ENCODE results near the gene FJX1. TPM values are rescaled to one million over a fixed set of nuclear protein-coding genes. Genes with fewer than 3 reads are reported as not detected.

Gene FJX1
- total RNA-seq, 4 donors from 2014 or later: not detected

DNA sequence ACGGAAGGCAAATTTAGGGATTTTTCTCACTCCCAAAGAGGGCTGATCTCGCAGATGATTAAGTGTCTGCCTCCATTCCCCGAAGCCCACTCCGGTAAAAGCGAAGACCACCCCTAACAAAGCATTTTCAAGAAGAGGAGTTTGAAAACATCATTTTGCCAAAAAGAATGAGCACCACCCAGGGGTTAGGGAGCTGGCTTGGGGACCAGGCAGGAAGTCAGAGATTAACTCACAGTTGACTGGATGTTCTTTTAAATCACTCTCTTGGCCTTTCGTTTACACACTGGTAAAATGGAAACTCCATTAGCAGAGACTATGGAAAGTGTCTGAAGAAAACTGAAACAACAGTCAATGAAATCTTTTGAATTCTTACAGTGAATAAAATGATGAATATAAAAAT lies 36.5 kb downstream of the FJX1 start:
- H3K4me3 ChIP-seq: no peak overlapping the region

DNA sequence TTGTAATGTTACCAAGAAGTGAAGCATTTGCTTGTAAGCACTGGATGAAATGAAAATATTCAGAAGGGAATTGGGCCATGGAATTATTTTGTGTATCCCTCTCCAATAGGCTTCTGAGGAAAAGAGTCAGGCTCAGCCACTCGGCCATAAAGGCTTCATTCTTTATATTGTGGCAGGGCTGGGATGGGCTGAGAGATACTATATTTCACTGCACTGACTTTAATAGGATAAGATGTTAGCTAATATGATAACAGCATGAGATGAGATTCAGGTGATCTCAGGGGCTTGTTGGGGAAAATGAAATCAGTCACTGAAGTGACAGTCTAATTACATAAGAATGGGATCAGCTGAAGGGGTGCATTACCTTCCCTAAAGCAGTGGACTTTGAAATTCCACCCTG lies 37.0 kb downstream of the FJX1 start:
- Histone ChIP-seq H3K9me3 (no peaks in the 10 kb centered on the region), H3K27me3 (no peaks in the 10 kb centered on the region), H3K36me3 (no peaks in the 10 kb centered on the region), H3K4me3 (no peak overlapping the region), H3K4me1 (no peaks in the 10 kb centered on the region), H3K27ac (no peak overlapping the region)
- TF ChIP-seq, protein P1, sequence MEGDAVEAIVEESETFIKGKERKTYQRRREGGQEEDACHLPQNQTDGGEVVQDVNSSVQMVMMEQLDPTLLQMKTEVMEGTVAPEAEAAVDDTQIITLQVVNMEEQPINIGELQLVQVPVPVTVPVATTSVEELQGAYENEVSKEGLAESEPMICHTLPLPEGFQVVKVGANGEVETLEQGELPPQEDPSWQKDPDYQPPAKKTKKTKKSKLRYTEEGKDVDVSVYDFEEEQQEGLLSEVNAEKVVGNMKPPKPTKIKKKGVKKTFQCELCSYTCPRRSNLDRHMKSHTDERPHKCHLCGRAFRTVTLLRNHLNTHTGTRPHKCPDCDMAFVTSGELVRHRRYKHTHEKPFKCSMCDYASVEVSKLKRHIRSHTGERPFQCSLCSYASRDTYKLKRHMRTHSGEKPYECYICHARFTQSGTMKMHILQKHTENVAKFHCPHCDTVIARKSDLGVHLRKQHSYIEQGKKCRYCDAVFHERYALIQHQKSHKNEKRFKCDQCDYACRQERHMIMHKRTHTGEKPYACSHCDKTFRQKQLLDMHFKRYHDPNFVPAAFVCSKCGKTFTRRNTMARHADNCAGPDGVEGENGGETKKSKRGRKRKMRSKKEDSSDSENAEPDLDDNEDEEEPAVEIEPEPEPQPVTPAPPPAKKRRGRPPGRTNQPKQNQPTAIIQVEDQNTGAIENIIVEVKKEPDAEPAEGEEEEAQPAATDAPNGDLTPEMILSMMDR (IDR thresholded peaks at IDR 0.05): no peak
- DNase-seq: no peak

More for the DNA sequence above, 36.5 kb downstream of the FJX1 start:
- Histone ChIP-seq H3K27me3 (no peaks in the 10 kb centered on the region), H3K9me3 (no peaks in the 10 kb centered on the region), H3K36me3 (no peaks in the 10 kb centered on the region), H3K27ac (no peak overlapping the region), H3K4me1 (no peaks in the 10 kb centered on the region)
- no peak for TF ChIP-seq POLR2A (IDR thresholded peaks at IDR 0.05)
- TF ChIP-seq, protein P1 (IDR thresholded peaks at IDR 0.05): no peak
- DNase-seq: no peak

DNA sequence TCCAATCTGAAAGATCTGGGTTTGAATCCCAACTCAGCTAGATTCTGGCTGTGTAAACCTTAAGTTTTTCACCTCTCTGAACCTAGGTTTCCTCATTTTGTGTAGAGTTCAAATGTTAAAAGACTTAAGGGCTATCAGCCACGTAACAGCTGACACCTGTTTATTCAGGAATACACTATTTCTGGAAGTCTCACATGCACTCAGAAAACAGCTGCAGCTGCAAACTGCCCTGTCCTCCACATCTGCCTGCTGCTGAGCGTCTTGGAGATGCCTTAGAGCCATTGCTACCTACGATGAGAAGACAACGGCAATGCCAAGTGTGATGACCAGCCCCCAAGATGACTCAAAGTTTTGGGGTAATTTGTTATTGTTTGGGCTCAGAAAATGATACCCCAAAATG lies 37.6 kb downstream of the FJX1 start:
- no peaks in the 10 kb centered on the region for H3K27me3 ChIP-seq
- no peaks in the 10 kb centered on the region for H3K9me3 ChIP-seq
- no peak for TF ChIP-seq POLR2A (IDR thresholded peaks at IDR 0.05)
- TF ChIP-seq, protein P1 (IDR thresholded peaks at IDR 0.05): no peak
- no peak overlapping the region for H3K27ac ChIP-seq
- no peaks in the 10 kb centered on the region for H3K36me3 ChIP-seq
- no peak overlapping the region for H3K4me3 ChIP-seq
- no peaks in the 10 kb centered on the region for H3K4me1 ChIP-seq
- no peak for DNase-seq

DNA sequence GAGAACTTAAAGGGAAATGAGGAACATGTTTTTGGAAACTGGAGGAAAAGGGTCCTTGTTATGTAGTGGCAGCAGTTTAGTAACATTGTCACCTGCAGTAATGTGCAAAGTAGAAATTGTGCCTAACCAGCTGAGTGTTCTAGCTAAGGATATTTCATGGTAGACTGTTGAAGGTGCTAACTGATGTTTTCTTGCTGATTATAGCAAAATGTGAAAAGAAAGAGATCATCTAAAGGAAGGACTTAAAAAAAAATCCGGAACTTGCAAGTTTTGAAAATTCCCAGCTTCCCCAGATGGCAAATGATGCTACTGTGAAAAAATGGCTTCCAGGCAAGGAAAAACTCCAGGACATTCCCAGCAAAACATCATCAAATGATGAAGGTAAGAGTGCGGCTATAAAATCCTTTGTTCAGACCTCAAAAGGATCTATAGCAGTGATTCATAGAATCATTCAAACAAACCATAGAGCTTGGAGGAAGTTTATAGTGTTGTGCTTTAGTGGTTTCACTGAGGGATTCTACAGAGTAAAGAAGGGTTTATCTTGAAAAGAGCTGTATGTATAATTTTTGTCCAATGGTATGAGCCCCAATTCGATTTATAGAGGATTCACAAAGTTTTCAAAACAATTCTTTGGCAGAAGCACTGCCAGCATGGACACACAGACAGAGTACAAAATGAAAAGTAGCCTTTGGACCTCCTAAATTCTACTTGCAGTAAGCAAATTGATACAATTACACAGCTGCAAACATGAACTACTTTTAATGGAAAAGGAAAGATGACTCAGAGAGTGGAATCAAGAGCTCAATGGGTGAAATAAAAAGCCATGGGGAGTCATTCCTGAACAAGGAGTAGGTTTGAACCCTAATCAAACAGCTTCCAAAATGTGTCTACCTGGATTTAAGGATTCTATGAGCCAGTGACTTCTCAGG lies 40.0 kb downstream of the FJX1 start:
- no peaks in the 10 kb centered on the region for H3K27me3 ChIP-seq
- peaks cover 0 to 4% (median 3%) of the 10 kb centered on the region in 4 donors for H3K4me1 ChIP-seq
- no peaks in the 10 kb centered on the region for H3K36me3 ChIP-seq
- DNase-seq: no peak
- no peak overlapping the region for H3K4me3 ChIP-seq
- no peak overlapping the region for H3K27ac ChIP-seq
- H3K9me3 ChIP-seq: no peaks in the 10 kb centered on the region
- no peak for TF ChIP-seq POLR2A (IDR thresholded peaks at IDR 0.05)
- TF ChIP-seq, protein P1 (IDR thresholded peaks at IDR 0.05): no peak

DNA sequence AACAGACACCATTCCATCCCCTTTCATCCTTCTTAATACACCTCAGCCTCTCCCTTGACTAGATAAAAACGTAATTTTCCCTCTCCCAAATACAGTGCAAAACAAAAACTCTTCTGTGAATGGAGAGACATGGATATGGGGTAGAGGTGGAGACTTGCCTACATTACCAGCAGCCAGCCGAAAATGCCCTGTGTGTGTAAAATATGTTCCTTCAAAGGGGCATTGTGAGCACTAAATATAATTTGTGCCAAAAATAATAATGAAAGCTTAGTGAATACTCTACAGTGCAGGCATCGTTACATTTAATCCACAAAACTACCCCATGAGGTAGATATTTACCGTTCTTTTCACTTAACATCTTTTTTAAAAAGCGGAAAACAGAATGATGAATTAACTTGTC lies 43.3 kb downstream of the FJX1 start:
- Histone ChIP-seq H3K4me1 (peaks cover 5 to 14% (median 9%) of the 10 kb centered on the region in 4 donors), H3K9me3 (peaks cover 0 to 5% (median 0%) of the 10 kb centered on the region in 4 donors), H3K36me3 (peaks cover 0 to 4% (median 0%) of the 10 kb centered on the region in 3 donors), H3K4me3 (peak overlapping the region; percentile 78 to 95 (median 84)), H3K27ac (peak overlapping the region in 3 of 4 donors; percentile 91 to 94 (median 94)), H3K27me3 (no peaks in the 10 kb centered on the region)
- DNase-seq: no peak
- no peak for TF ChIP-seq POLR2A (IDR thresholded peaks at IDR 0.05)
- TF ChIP-seq, protein P1 (IDR thresholded peaks at IDR 0.05): no peak

Data from Peyer's patch (tissue), 4 donors.